Loucy (cell line): ENCODE data around the gene XCL1.

Experiments used
- H2AFZ ChIP-seq: fragments of 200-600 bp; sonication (generic); 2 replicates; pipeline ENCODE4 v1.6.0; 2016; ENCODE audit warnings: antibody characterized with exemption, mild to moderate bottlenecking, low read length, moderate library complexity
- H3F3A ChIP-seq: fragments of 200-600 bp; 2 replicates; pipeline ENCODE4 v1.6.0; 2016; ENCODE audit warnings: antibody characterized with exemption, low read depth, mild to moderate bottlenecking
- H3K27me3 ChIP-seq: fragments of 200-600 bp; sonication (generic); 2 replicates; pipeline ENCODE4 v1.6.1; 2014; ENCODE audit warnings: low read length, mild to moderate bottlenecking; ENCODE audit not compliant: insufficient read depth, poor library complexity, severe bottlenecking
- H3K36me3 ChIP-seq: fragments of 200-600 bp; sonication (generic); 2 replicates; pipeline ENCODE4 v1.6.1; 2016; ENCODE audit warnings: low read length; ENCODE audit not compliant: insufficient read depth
- H3K4me1 ChIP-seq: fragments of 200-600 bp; sonication (generic); 2 replicates; pipeline ENCODE4 v1.5.1; 2014; ENCODE audit warnings: low read length, mild to moderate bottlenecking; ENCODE audit not compliant: insufficient read depth, poor library complexity, severe bottlenecking
- H3K4me2 ChIP-seq: fragments of 200-600 bp; sonication (generic); 2 replicates; pipeline ENCODE4 v1.6.0; 2014; ENCODE audit warnings: antibody characterized with exemption, low read length, low read depth, mild to moderate bottlenecking; ENCODE audit not compliant: poor library complexity, severe bottlenecking
- H3K4me3 ChIP-seq: fragments of 200-600 bp; sonication (generic); 2 replicates; pipeline ENCODE4 v1.5.1; 2014; ENCODE audit warnings: low read length, mild to moderate bottlenecking, mixed read lengths; ENCODE audit not compliant: poor library complexity, severe bottlenecking
- H3K79me2 ChIP-seq: fragments of 200-600 bp; sonication (generic); 2 replicates; pipeline ENCODE4 v1.6.1; 2014; ENCODE audit warnings: low read length; ENCODE audit not compliant: insufficient read depth
- H3K9ac ChIP-seq: fragments of 200-600 bp; sonication (generic); 2 replicates; pipeline ENCODE4 v1.6.0; 2014; ENCODE audit warnings: mild to moderate bottlenecking, low read depth, low read length, moderate library complexity; ENCODE audit not compliant: poor library complexity, severe bottlenecking
- H3K9me2 ChIP-seq: fragments of 200-600 bp; sonication (generic); replicated peaks from 2 replicates; pipeline ENCODE4 v1.6.1; 2016; ENCODE audit warnings: low read depth, low read length, mixed read lengths
- H3K9me3 ChIP-seq: fragments of 200-600 bp; sonication (generic); 2 replicates; pipeline ENCODE4 v1.6.1; 2014; ENCODE audit warnings: mild to moderate bottlenecking, antibody characterized with exemption, low read length, low read depth; ENCODE audit not compliant: insufficient read depth
- H4K20me1 ChIP-seq: fragments of 200-600 bp; sonication (generic); 2 replicates; pipeline ENCODE4 v1.6.0; 2014; ENCODE audit warnings: antibody characterized with exemption, low read length, mild to moderate bottlenecking; ENCODE audit not compliant: insufficient read depth, poor library complexity, severe bottlenecking
- CTCF ChIP-seq: fragments of 200-600 bp; sonication (generic); conservative IDR thresholded peaks from 2 replicates; pipeline ENCODE4 v1.5.1; 2014; ENCODE audit warnings: mild to moderate bottlenecking, antibody characterized with exemption, low read length
- EZH2phosphoT487 ChIP-seq: fragments of 200-600 bp; IDR thresholded peaks from 2 replicates; pipeline ENCODE4 v1.6.1; 2018; ENCODE audit warnings: antibody characterized with exemption, mild to moderate bottlenecking, moderate library complexity, borderline replicate concordance

The XCL1 gene

GRCh38 chr1:168613038-168613451, 36.6 kb downstream of the XCL1 start:
- no peak overlapping the region for H3K4me2 ChIP-seq
- no peaks in the 10 kb centered on the region for H3K4me1 ChIP-seq
- no peak overlapping the region for H3K9ac ChIP-seq
- H3F3A ChIP-seq = no peaks in the 10 kb centered on the region
- no peaks in the 10 kb centered on the region for H3K79me2 ChIP-seq
- H3K27me3 ChIP-seq = no peaks in the 10 kb centered on the region
- H3K36me3 ChIP-seq = no peaks in the 10 kb centered on the region
- no peak overlapping the region for H3K4me3 ChIP-seq
- TF ChIP-seq CTCF (no peak), EZH2phosphoT487 (no peak)
- H3K9me3 ChIP-seq = no peaks in the 10 kb centered on the region
- no peaks in the 10 kb centered on the region for H3K9me2 ChIP-seq
- no peaks in the 10 kb centered on the region for H4K20me1 ChIP-seq
- H2AFZ ChIP-seq = no peak overlapping the region

DNA sequence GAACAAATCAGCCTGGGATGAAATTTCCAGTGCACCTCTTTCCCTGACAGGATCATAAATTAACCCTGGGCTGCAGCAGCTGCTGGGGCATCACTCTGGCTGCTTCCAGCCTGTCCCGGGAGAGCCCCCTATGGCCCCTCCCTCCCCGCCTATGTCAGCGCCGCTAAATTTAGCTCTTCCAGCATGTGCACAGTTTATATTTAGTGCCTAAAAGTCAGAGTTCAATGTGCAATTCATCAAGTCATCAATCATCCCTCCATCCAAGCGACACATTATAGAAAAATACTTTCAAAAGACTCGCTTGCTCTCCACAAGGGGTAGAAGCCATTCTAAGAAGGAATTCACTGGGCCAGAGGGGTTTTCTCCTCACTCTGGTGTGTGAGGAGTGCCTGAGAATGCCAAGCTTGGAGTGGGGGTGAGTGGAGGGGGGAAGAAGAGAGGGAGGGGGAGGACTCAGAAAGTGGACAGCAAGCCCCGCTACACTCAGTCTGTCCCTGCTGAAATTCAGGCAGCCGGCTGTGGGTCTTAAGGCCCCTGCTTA, 37.4 kb downstream of the XCL1 start:
- no peaks in the 10 kb centered on the region for H3F3A ChIP-seq
- no peaks in the 10 kb centered on the region for H4K20me1 ChIP-seq
- H3K27me3 ChIP-seq = no peaks in the 10 kb centered on the region
- no peak overlapping the region for H3K9ac ChIP-seq
- H3K4me2 ChIP-seq = no peak overlapping the region
- no peak overlapping the region for H2AFZ ChIP-seq
- TF ChIP-seq EZH2phosphoT487 (no peak), CTCF (no peak)
- H3K36me3 ChIP-seq = no peaks in the 10 kb centered on the region
- H3K9me3 ChIP-seq = no peaks in the 10 kb centered on the region
- no peak overlapping the region for H3K4me3 ChIP-seq
- H3K4me1 ChIP-seq = no peaks in the 10 kb centered on the region
- no peaks in the 10 kb centered on the region for H3K9me2 ChIP-seq
- H3K79me2 ChIP-seq = no peaks in the 10 kb centered on the region

GRCh38 chr1:168614235-168614634, 37.8 kb downstream of the XCL1 start:
- H3K4me3 ChIP-seq = no peak overlapping the region
- H3F3A ChIP-seq = no peaks in the 10 kb centered on the region
- H3K9ac ChIP-seq = no peak overlapping the region

More at GRCh38 chr1:168614235-168614634, 37.8 kb downstream of the XCL1 start:
- Histone ChIP-seq H3K9me2 (no peaks in the 10 kb centered on the region), H3K79me2 (no peaks in the 10 kb centered on the region), H4K20me1 (no peaks in the 10 kb centered on the region), H3K27me3 (no peaks in the 10 kb centered on the region), H3K4me2 (no peak overlapping the region), H3K9me3 (no peaks in the 10 kb centered on the region), H3K4me1 (no peaks in the 10 kb centered on the region), H3K36me3 (no peaks in the 10 kb centered on the region), H2AFZ (no peak overlapping the region)
- TF ChIP-seq CTCF (no peak), EZH2phosphoT487 (no peak)
